Esophagus muscularis mucosa (tissue), 4 donors: ENCODE data around the gene GAMT. TPM values are rescaled to one million over a fixed set of nuclear protein-coding genes. Genes with fewer than 3 reads are reported as not detected.
A peak's percentile ranks its signal among the peaks of the same experiment; 100 is the strongest.
"Not testable (repeated sequence)": the region's sequence is repeated elsewhere in the genome, so short reads cannot be mapped to it uniquely, and the experiment has no call there.

Experiments used
- DNase-seq: peaks from one replicate; pipeline ENCODE4 v3.0.0-alpha.2; 2017; ENCODE audit errors: extremely low spot score
- H3K27ac ChIP-seq, 4 donors: fragments of 200-600 bp; sonication (generic); replicated peaks in 1 of 4; 1 replicate in 3 of 4; 2 replicates in 1 of 4; pipeline ENCODE4 v1.5.1; 2016 to 2019; ENCODE audit warnings: mild to moderate bottlenecking in 1 of 4
- H3K27me3 ChIP-seq, 4 donors: fragments of 200-600 bp; sonication (generic); one replicate each; pipeline versions ENCODE4 v1.5.1 to v1.6.0; 2016 to 2019
- H3K36me3 ChIP-seq, 4 donors: fragments of 200-600 bp; sonication (generic); one replicate each; pipeline ENCODE4 v1.5.1; 2016 to 2019
- H3K4me1 ChIP-seq, 4 donors: fragments of 200-600 bp; sonication (generic); one replicate each; pipeline ENCODE4 v1.5.1; 2016 to 2019
- H3K4me3 ChIP-seq, 4 donors: fragments of 200-600 bp; sonication (generic); 1 replicate in 2 of 4; 2 replicates in 2 of 4; pipeline ENCODE4 v1.5.1; 2016 to 2019; ENCODE audit warnings: mild to moderate bottlenecking in 4 of 4, moderate library complexity in 1 of 4
- H3K9me3 ChIP-seq, 4 donors: fragments of 200-600 bp; sonication (generic); 1 replicate in 3 of 4; 2 replicates in 1 of 4; pipeline ENCODE4 v1.5.1; 2016 to 2019
- EP300 ChIP-seq: sonication (generic); formaldehyde crosslinking; IDR thresholded peaks from one replicate; pipeline ENCODE4 v1.6.1; 2017; ENCODE audit warnings: antibody characterized with exemption
- POLR2A ChIP-seq: fragments of 450-650 bp; IDR thresholded peaks from one replicate; pipeline ENCODE4 v1.6.1; 2017; ENCODE audit warnings: antibody characterized with exemption, moderate library complexity, mild to moderate bottlenecking, low read depth
- POLR2AphosphoS5 ChIP-seq, 2 donors: sonication (generic); formaldehyde crosslinking; IDR thresholded peaks; one replicate each; pipeline ENCODE4 v1.6.1; 2017; ENCODE audit warnings: antibody characterized with exemption in 2 of 2
- WGBS: methylation state at CpG from one replicate; pipeline ENCODE4 v1.1.5; 2018; 5-methylcytosine and 5-hydroxymethylcytosine counted together
- intact Hi-C: fragments of 100-400 bp; cut with DNase I; formaldehyde crosslinking; loops from one replicate; pipeline ENCODE4 v1.15.1; 2023
- total RNA-seq, 4 donors: library from RNA; depleted of rRNA; stranded (reverse); fragments of >200 nt; gene quantifications; one replicate each; pipeline versions ENCODE4 v1.1.0 to v1.2.1, GENCODE V29; 2016
- TF ChIP-seq, protein P1 (sequence below), 3 experiments: fragments of 200-600 bp in 2 of 3; fragments of 450-650 bp in 1 of 3; sonication (generic) in 2 of 3; IDR thresholded peaks; one replicate each; pipeline ENCODE4 v1.5.1; 2017 to 2019; ENCODE audit warnings: antibody characterized with exemption in 3 of 3, mild to moderate bottlenecking in 2 of 3, moderate library complexity in 1 of 3

GAMT gene
- total RNA-seq, 4 donors from 2014 or later = 5.8 to 13.4 (median 11.9) TPM

DNA sequence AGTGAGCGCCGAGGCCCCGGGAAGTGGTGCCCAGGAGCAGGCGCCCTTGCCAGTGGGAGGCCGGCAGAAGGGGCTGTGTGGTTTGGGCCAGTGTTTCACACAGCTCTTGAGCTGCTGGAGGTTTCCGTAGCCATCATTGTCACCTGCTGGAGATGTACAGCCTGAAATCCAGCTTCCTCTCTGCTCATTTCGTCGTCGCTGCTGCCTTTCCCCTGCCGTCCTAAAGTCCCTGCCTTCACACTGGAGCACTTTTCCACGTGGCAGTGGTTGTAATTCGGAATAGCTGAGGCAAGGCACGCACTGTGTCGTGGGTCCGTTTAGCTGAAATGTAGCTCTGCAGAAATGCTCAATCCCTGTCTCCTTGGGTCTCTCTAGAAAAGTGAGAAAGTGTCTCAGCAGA, 19.2 kb upstream of the GAMT start:
- TF ChIP-seq POLR2A (no peak), POLR2AphosphoS5 (IDR thresholded peaks at IDR 0.05) (no peak)
- TF ChIP-seq, protein P1, sequence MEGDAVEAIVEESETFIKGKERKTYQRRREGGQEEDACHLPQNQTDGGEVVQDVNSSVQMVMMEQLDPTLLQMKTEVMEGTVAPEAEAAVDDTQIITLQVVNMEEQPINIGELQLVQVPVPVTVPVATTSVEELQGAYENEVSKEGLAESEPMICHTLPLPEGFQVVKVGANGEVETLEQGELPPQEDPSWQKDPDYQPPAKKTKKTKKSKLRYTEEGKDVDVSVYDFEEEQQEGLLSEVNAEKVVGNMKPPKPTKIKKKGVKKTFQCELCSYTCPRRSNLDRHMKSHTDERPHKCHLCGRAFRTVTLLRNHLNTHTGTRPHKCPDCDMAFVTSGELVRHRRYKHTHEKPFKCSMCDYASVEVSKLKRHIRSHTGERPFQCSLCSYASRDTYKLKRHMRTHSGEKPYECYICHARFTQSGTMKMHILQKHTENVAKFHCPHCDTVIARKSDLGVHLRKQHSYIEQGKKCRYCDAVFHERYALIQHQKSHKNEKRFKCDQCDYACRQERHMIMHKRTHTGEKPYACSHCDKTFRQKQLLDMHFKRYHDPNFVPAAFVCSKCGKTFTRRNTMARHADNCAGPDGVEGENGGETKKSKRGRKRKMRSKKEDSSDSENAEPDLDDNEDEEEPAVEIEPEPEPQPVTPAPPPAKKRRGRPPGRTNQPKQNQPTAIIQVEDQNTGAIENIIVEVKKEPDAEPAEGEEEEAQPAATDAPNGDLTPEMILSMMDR (IDR thresholded peaks at IDR 0.05) = no peak
- Histone ChIP-seq H3K4me1 (peaks cover 34 to 37% (median 36%) of the 10 kb centered on the region in 4 donors), H3K9me3 (no peaks in the 10 kb centered on the region), H3K27ac (no peak overlapping the region), H3K27me3 (no peaks in the 10 kb centered on the region), H3K4me3 (no peak overlapping the region), H3K36me3 (peaks cover 31 to 91% (median 78%) of the 10 kb centered on the region in 4 donors)
- WGBS = 89% methylated on average over 15 of the region's 15 CpGs
- intact Hi-C loops = no loop called here
- DNase-seq = no peak

DNA sequence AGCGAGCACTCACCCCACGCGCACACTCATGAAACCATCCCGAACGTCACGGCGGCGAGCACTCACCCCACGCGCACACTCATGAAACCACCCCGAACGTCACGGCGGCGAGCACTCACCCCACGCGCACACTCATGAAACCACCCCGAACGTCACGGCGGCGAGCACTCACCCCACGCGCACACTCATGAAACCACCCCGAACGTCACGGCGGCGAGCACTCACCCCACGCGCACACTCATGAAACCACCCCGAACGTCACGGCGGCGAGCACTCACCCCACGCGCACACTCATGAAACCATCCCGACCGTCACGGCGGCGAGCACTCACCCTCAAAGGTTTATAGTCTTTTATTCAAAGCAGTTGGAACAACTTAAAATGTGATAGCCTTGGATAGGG, 18.7 kb upstream of the GAMT start:
- 97% methylated on average over 13 of the region's 43 CpGs for WGBS
- H3K36me3 ChIP-seq = peaks cover 26 to 86% (median 73%) of the 10 kb centered on the region in 4 donors
- H3K4me3 ChIP-seq, H3K27me3 ChIP-seq, H3K9me3 ChIP-seq, DNase-seq, intact Hi-C loops, H3K27ac ChIP-seq: not testable (repeated sequence)
- H3K4me1 ChIP-seq = peaks cover 39 to 42% (median 41%) of the 10 kb centered on the region in 4 donors

DNA sequence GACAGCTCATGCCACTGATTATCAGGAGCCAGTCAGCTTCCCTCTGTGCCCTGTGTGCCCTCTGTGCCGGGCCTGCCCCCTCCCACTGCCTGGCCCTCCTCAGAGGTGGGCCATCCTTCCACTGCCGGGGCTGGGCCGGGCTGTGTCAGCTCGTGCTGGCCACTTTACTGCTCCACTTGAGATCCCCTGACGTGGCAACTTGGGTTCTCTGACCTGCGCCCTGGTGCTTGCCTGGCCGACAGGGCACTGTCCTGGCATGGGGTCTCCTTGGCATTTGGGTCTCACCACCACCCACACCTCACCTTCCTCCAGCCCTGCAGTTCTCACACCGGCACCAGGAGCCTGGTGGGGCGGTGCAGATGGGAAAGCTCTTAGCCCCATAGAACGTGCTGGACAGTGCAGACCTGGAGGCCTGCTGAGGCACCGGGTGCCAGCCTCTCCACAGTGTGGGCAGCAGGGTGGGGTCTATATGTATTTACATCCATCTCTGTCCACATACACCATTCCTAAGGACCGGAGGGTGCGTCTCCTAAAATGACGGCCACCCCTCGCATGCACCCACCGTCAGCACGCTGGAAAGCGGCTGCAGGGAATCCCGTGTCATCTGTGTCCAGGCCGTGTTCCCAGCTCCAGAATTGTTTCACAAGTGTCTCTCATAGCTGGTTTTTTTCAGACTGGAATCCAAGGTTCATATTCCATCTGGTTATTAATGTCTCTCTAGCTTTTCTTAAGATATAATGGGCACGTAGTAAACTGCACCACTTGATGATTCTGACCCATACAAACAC, 17.8 kb upstream of the GAMT start:
- no peaks in the 10 kb centered on the region for H3K9me3 ChIP-seq
- H3K4me3 ChIP-seq = no peak overlapping the region
- peaks cover 24 to 76% (median 64%) of the 10 kb centered on the region in 4 donors for H3K36me3 ChIP-seq
- H3K4me1 ChIP-seq = peaks cover 44 to 49% (median 47%) of the 10 kb centered on the region in 4 donors
- H3K27me3 ChIP-seq = no peaks in the 10 kb centered on the region
- intact Hi-C loops = no loop called here
- WGBS = 89% methylated on average over 18 of the region's 21 CpGs
- DNase-seq = no peak
- no peak for TF ChIP-seq POLR2AphosphoS5 (IDR thresholded peaks at IDR 0.05)
- no peak for TF ChIP-seq POLR2A
- no peak for TF ChIP-seq EP300
- TF ChIP-seq, protein P1 (IDR thresholded peaks at IDR 0.05) = no peak
- H3K27ac ChIP-seq = no peak overlapping the region

DNA sequence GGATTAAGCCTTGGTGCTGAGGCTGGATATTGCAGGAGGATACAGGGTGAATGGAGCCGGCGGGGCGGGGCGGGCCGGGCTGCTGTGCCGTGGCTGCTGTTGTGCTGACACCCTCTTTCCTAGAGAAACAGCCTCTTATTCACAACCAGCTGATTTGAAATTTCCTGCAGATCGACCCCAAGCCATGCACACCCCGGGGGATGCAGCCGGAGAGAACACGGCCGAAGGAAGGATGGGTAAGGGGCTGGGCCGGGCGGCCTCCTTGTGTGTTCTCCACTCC, 17.1 kb upstream of the GAMT start:
- no peak for TF ChIP-seq POLR2AphosphoS5 (IDR thresholded peaks at IDR 0.05)
- no peak for TF ChIP-seq POLR2A
- no peak for DNase-seq
- Histone ChIP-seq H3K4me3 (no peak overlapping the region), H3K4me1 (peaks cover 50 to 56% (median 52%) of the 10 kb centered on the region in 4 donors), H3K36me3 (peaks cover 19 to 71% (median 59%) of the 10 kb centered on the region in 4 donors), H3K9me3 (no peaks in the 10 kb centered on the region), H3K27me3 (no peaks in the 10 kb centered on the region), H3K27ac (peak overlapping the region in 1 of 4 donors; percentile 84)
- WGBS = 82% methylated on average over 13 of the region's 13 CpGs
- intact Hi-C loops = no loop called here

DNA sequence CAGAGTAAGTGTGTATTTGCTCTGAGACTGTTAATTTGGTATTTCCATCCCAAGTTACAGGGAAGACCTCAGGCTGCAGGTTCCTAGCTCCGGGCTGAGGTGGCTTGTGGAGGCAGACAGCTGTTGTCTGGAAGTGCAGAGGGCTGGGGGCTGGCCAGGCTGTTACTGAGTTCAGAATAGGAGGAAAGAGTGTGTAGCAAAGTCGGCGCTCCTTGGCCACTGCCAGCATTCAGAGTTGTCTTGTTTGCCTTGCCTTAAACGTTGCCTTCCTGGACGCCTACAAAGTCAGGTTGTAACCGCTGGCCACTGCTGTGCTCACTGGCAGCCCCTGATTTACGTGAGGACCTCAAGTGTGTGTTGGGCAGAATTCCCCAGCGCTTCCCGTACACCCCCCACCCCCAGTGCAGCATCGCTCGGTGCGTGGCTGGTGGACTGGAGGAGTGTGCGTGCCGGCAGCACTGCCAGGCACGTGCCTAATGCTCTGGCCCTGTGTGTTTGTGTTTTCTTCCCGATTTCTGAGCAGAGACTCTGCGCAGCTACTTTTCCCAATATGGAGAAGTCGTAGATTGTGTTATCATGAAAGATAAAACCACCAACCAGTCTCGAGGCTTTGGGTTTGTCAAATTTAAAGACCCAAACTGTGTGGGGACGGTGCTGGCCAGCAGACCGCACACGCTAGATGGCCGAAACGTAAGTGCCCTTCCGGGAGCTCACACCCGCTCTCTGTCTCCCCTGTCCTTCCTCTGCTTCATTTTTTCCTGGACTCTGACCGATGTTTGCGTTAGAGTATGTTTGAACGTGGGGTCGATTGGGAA, 16.5 kb upstream of the GAMT start:
- intact Hi-C loops = no loop called here
- H3K27me3 ChIP-seq = no peaks in the 10 kb centered on the region
- peak overlapping the region in 2 of 4 donors; percentile 72 to 84 for H3K27ac ChIP-seq
- 82% methylated on average over 24 of the region's 30 CpGs for WGBS
- peaks cover 14 to 71% (median 58%) of the 10 kb centered on the region in 4 donors for H3K36me3 ChIP-seq
- no peak overlapping the region for H3K4me3 ChIP-seq
- no peaks in the 10 kb centered on the region for H3K9me3 ChIP-seq
- peaks cover 54 to 61% (median 58%) of the 10 kb centered on the region in 4 donors for H3K4me1 ChIP-seq
- DNase-seq = no peak
- TF ChIP-seq POLR2A = no peak
- no peak for TF ChIP-seq EP300
- TF ChIP-seq, protein P1 (IDR thresholded peaks at IDR 0.05) = no peak
- no peak for TF ChIP-seq POLR2AphosphoS5 (IDR thresholded peaks at IDR 0.05)
